NOMO-1 treated with dmso at 0.1 percent for 144 hours (cell line): ENCODE results near the gene PLXNB1.

ENCODE experiments used
- DNase-seq: peaks from one replicate; lab custom pipeline; 2025; ENCODE audit not compliant: unreplicated experiment; lab: John Stamatoyannopoulos, UW

The PLXNB1 gene

DNA sequence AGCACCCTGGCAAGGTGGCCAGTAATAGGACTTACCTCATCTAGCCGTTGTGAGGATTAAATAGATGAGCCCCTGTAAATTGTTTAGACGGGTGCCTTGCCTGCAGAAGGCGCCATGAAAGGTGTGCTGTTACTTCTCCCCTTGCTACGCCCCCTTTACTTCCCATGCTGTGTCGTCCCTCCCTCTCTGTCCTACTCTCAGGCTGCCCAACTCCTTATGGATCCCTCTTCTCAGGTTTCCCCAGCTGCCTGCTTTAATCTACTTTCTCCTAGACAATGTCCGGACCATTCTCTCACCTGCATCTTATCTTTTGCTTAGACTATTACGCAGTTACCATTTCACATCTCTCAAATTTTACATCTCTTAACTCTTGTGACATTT is 59.6 kb downstream of the PLXNB1 start:
- DNase-seq, result no peak

- DNase-seq, result no peak
Observed at GRCh38 chr3:48369693-48370332, 60.1 kb downstream of the PLXNB1 start.

GRCh38 chr3:48367201-48367600 is 62.7 kb downstream of the PLXNB1 start:
- DNase-seq, result no peak

DNA sequence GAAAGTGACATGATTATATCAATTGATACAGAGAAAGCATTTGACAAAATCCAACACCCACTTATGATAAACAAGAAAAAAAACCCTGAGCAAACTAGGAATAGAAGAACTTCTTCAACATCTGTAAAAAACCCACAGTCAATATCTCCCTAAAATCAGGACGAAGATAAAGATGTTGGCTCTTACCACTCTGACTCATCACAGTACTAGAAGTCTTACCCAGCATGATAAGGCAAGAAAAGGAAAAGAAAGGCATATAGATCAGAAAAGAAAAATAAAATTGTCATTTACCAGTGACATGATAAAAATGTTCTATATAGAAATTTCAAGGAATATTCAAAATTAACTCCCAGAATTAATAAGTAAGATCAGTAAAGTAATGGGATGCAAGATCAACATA is 65.0 kb downstream of the PLXNB1 start:
- no peak for DNase-seq

DNA sequence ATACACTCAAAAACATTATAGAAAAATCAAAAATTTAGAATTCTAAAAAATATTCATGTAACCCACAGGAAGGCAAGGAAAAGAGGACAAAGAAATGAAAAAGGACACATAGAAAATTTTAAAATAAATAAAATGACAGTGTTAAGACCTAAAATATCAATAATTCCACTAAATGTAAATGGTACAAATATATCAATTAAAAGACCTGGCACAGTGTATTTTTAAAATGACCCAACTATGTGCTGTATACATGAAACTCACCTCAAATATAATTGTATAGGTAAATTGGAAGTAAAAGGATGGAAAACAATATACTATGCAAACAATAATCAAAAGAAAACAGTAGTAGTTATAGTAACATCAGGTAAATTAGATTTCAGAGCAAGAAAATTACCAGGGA is 68.0 kb downstream of the PLXNB1 start:
- no peak for DNase-seq

DNA sequence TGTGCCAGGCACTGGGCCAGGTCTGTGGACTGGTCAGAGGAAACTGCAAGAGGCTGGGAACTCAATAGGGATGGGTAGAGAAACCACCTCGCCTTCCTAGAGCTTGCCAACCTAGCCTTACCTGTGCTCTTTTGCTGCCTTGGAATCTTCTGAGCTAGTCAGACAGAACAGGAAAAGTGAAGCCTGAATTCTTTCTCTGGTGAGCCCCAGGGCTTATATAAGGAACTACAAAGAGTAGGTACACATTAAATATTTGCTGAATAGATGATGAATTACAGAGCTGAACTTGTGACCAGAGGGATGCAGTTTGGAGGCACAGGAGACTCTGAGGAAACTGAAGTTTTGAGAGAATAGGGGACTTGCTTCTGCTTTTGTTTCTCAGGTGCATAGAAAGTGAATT is 73.5 kb downstream of the PLXNB1 start:
- DNase-seq, result no peak

DNA sequence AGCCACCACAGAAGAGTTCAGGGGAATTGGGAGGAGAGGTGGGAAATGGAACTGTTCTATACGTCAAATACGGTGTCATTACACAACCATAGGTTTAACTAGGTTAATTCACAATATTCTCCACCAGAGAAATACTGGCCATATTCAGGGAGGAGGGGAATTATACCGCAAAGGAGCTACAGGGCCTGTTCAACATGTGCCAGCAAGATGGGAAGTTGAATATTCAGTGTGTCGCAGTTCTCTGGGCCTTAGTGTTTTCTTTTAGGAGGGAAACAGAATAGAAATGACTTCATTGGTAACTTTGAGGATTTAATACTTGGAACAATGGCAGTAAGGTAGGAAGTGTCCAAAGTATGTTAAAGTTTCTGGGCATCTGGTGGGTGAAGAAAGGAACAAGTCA is 75.9 kb downstream of the PLXNB1 start:
- no peak for DNase-seq
